Ovary (tissue), 3 donors: Measurements from ENCODE around the gene DSEL.

Source experiments
- EP300 ChIP-seq: sonication (generic); formaldehyde crosslinking; IDR thresholded peaks from one replicate; pipeline ENCODE4 v1.6.1; 2017; ENCODE audit warnings: antibody characterized with exemption
- POLR2A ChIP-seq: fragments of 450-650 bp; IDR thresholded peaks from one replicate; pipeline ENCODE4 v1.6.1; 2017; ENCODE audit warnings: antibody characterized with exemption, mild to moderate bottlenecking, moderate library complexity
- TF ChIP-seq, protein P1 (sequence below), 3 donors: fragments of 450-650 bp in 2 of 3; fragments of 200-600 bp in 1 of 3; IDR thresholded peaks; one replicate each; pipeline versions ENCODE4 v1.5.1 to v1.8.0; 2016 to 2022; ENCODE audit warnings: antibody characterized with exemption in 3 of 3, mild to moderate bottlenecking in 1 of 3
- donor health status: DM: no; HTN: no; CAD: no.

- TF ChIP-seq, protein P1, sequence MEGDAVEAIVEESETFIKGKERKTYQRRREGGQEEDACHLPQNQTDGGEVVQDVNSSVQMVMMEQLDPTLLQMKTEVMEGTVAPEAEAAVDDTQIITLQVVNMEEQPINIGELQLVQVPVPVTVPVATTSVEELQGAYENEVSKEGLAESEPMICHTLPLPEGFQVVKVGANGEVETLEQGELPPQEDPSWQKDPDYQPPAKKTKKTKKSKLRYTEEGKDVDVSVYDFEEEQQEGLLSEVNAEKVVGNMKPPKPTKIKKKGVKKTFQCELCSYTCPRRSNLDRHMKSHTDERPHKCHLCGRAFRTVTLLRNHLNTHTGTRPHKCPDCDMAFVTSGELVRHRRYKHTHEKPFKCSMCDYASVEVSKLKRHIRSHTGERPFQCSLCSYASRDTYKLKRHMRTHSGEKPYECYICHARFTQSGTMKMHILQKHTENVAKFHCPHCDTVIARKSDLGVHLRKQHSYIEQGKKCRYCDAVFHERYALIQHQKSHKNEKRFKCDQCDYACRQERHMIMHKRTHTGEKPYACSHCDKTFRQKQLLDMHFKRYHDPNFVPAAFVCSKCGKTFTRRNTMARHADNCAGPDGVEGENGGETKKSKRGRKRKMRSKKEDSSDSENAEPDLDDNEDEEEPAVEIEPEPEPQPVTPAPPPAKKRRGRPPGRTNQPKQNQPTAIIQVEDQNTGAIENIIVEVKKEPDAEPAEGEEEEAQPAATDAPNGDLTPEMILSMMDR (IDR thresholded peaks at IDR 0.05): no peak
- TF ChIP-seq POLR2A (no peak), EP300 (no peak)
These were observed 48.5 kb downstream of the DSEL start for GRCh38 chr18:67468038-67468437.
